ENCODE measurements around the gene C10orf95. TPM values are rescaled to one million over a fixed set of nuclear protein-coding genes. Genes with fewer than 3 reads are reported as not detected.

C10orf95 gene
- total and polyA plus RNA-seq, 2 of the 13 experiments (the other 11 are each of a cell fraction or from before 2014, with no cell fraction given) = 0.05 to 0.07 TPM

- TF ChIP-seq, protein P1, sequence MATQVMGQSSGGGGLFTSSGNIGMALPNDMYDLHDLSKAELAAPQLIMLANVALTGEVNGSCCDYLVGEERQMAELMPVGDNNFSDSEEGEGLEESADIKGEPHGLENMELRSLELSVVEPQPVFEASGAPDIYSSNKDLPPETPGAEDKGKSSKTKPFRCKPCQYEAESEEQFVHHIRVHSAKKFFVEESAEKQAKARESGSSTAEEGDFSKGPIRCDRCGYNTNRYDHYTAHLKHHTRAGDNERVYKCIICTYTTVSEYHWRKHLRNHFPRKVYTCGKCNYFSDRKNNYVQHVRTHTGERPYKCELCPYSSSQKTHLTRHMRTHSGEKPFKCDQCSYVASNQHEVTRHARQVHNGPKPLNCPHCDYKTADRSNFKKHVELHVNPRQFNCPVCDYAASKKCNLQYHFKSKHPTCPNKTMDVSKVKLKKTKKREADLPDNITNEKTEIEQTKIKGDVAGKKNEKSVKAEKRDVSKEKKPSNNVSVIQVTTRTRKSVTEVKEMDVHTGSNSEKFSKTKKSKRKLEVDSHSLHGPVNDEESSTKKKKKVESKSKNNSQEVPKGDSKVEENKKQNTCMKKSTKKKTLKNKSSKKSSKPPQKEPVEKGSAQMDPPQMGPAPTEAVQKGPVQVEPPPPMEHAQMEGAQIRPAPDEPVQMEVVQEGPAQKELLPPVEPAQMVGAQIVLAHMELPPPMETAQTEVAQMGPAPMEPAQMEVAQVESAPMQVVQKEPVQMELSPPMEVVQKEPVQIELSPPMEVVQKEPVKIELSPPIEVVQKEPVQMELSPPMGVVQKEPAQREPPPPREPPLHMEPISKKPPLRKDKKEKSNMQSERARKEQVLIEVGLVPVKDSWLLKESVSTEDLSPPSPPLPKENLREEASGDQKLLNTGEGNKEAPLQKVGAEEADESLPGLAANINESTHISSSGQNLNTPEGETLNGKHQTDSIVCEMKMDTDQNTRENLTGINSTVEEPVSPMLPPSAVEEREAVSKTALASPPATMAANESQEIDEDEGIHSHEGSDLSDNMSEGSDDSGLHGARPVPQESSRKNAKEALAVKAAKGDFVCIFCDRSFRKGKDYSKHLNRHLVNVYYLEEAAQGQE (IDR thresholded peaks at IDR 0.05; ENCODE audit: borderline replicate concordance in 1 of 2, low read depth in 1 of 2, low read length in 2 of 2) = no peak
- TF ChIP-seq, protein P2, sequence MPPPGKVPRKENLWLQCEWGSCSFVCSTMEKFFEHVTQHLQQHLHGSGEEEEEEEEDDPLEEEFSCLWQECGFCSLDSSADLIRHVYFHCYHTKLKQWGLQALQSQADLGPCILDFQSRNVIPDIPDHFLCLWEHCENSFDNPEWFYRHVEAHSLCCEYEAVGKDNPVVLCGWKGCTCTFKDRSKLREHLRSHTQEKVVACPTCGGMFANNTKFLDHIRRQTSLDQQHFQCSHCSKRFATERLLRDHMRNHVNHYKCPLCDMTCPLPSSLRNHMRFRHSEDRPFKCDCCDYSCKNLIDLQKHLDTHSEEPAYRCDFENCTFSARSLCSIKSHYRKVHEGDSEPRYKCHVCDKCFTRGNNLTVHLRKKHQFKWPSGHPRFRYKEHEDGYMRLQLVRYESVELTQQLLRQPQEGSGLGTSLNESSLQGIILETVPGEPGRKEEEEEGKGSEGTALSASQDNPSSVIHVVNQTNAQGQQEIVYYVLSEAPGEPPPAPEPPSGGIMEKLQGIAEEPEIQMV (CRISPR knock-in tag; IDR thresholded peaks at IDR 0.05; ENCODE audit: low read depth) = no peak
- TF ChIP-seq ZNF567 (CRISPR knock-in tag; IDR thresholded peaks at IDR 0.05; ENCODE audit: borderline replicate concordance) (no peak), PAWR (CRISPR knock-in tag; IDR thresholded peaks at IDR 0.05; ENCODE audit: borderline replicate concordance) (no peak), TOE1 (CRISPR knock-in tag; IDR thresholded peaks at IDR 0.05) (no peak), ZSCAN29 (CRISPR knock-in tag; conservative IDR thresholded peaks at IDR 0.05) (no peak)
- TF ChIP-seq, protein P3, sequence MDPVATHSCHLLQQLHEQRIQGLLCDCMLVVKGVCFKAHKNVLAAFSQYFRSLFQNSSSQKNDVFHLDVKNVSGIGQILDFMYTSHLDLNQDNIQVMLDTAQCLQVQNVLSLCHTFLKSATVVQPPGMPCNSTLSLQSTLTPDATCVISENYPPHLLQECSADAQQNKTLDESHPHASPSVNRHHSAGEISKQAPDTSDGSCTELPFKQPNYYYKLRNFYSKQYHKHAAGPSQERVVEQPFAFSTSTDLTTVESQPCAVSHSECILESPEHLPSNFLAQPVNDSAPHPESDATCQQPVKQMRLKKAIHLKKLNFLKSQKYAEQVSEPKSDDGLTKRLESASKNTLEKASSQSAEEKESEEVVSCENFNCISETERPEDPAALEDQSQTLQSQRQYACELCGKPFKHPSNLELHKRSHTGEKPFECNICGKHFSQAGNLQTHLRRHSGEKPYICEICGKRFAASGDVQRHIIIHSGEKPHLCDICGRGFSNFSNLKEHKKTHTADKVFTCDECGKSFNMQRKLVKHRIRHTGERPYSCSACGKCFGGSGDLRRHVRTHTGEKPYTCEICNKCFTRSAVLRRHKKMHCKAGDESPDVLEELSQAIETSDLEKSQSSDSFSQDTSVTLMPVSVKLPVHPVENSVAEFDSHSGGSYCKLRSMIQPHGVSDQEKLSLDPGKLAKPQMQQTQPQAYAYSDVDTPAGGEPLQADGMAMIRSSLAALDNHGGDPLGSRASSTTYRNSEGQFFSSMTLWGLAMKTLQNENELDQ (CRISPR knock-in tag; IDR thresholded peaks at IDR 0.05; ENCODE audit: borderline replicate concordance) = no peak
These were observed 29.9 kb downstream of the C10orf95 start (continued) for GRCh38 chr10:102421507-102421756.
